MM.1S (cell line): ENCODE results near the gene MAD1L1.

Source experiments
- DNase-seq: peaks from one replicate; pipeline ENCODE4 v3.0.0-alpha.2; 2015
- H2AFZ ChIP-seq: fragments of 300-600 bp; sonication (generic); 2 replicates; pipeline ENCODE4 v1.6.0; 2016; ENCODE audit warnings: antibody characterized with exemption, low read length
- H3F3A ChIP-seq: fragments of 300-600 bp; sonication (generic); 2 replicates; pipeline ENCODE4 v1.6.1; 2016; ENCODE audit warnings: mild to moderate bottlenecking, antibody characterized with exemption, low read length, moderate library complexity, mixed read lengths; ENCODE audit not compliant: insufficient read depth
- H3K27ac ChIP-seq: fragments of 300-600 bp; sonication (generic); 2 replicates; pipeline ENCODE4 v1.5.1; 2016; ENCODE audit warnings: mild to moderate bottlenecking, low read length
- H3K27me3 ChIP-seq: fragments of 300-600 bp; sonication (generic); replicated peaks from 2 replicates; pipeline ENCODE4 v1.6.0; 2016; ENCODE audit warnings: low read length; ENCODE audit not compliant: insufficient read depth
- H3K36me3 ChIP-seq: fragments of 300-600 bp; sonication (generic); replicated peaks from 2 replicates; pipeline ENCODE4 v1.6.1; 2016; ENCODE audit warnings: mild to moderate bottlenecking, low read length, mixed read lengths; ENCODE audit not compliant: insufficient read depth
- H3K4me1 ChIP-seq: fragments of 300-600 bp; sonication (generic); 2 replicates; pipeline ENCODE4 v1.6.1; 2016; ENCODE audit warnings: low read length, mixed read lengths
- H3K4me2 ChIP-seq: fragments of 300-600 bp; sonication (generic); 2 replicates; pipeline ENCODE4 v1.6.0; 2016; ENCODE audit warnings: low read depth, low read length
- H3K4me3 ChIP-seq: fragments of 300-600 bp; sonication (generic); 2 replicates; pipeline ENCODE4 v1.5.1; 2016; ENCODE audit warnings: low read length, mixed read lengths
- H3K79me2 ChIP-seq: fragments of 300-600 bp; sonication (generic); 2 replicates; pipeline ENCODE4 v1.6.1; 2016; ENCODE audit warnings: mixed run types, low read length, mixed read lengths
- H3K9ac ChIP-seq: fragments of 300-600 bp; sonication (generic); 2 replicates; pipeline ENCODE4 v1.6.1; 2016; ENCODE audit warnings: low read length, mixed read lengths
- H3K9me2 ChIP-seq: fragments of 300-600 bp; sonication (generic); replicated peaks from 2 replicates; pipeline ENCODE4 v1.6.1; 2016; ENCODE audit warnings: mild to moderate bottlenecking, low read length, mixed read lengths; ENCODE audit not compliant: insufficient read depth
- H3K9me3 ChIP-seq: fragments of 300-600 bp; sonication (generic); replicated peaks from 2 replicates; pipeline ENCODE4 v1.6.1; 2016; ENCODE audit warnings: mild to moderate bottlenecking, low read length, mixed read lengths; ENCODE audit not compliant: insufficient read depth
- H4K20me1 ChIP-seq: fragments of 300-600 bp; sonication (generic); 2 replicates; pipeline ENCODE4 v1.6.1; 2016; ENCODE audit warnings: mild to moderate bottlenecking, low read length, moderate library complexity, mixed read lengths; ENCODE audit not compliant: insufficient read depth
- EZH2 ChIP-seq: fragments of 300-600 bp; sonication (generic); optimal IDR thresholded peaks from 2 replicates; pipeline ENCODE3; 2017; ENCODE audit warnings: low read depth, mild to moderate bottlenecking, antibody characterized with exemption, low read length, mixed read lengths
- EZH2phosphoT487 ChIP-seq: fragments of 300-600 bp; sonication (generic); IDR thresholded peaks from 2 replicates; pipeline ENCODE4 v1.6.1; 2018; ENCODE audit warnings: antibody characterized with exemption, low read length
- TF ChIP-seq, protein P1 (sequence below): fragments of 300-600 bp; sonication (generic); IDR thresholded peaks from 2 replicates; pipeline ENCODE4 v1.5.1; 2016; ENCODE audit warnings: antibody characterized with exemption, low read length, mixed read lengths

Gene MAD1L1

DNA sequence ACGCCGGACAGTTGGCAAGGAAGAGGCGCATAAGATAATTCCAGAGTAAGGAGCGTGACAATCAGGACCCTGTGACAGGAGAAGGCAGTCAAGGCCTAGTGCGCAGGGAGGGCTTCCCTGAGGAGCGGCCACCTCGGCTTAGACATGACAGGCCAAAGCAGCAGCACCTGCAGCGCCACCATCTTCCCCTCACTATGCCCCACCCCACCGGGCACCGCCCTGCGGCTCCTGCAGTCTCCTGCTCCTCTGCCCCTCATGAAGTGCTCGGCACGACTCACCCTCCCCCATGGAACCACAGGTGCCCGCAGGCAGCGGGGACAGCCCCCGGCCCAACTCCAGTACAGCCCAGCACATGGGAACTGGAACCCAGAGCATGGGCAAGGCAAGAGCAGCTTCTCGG is 11.8 kb downstream of the MAD1L1 start:
- H3K4me2 ChIP-seq = no peak overlapping the region
- no peak overlapping the region for H3K9ac ChIP-seq
- H3K79me2 ChIP-seq = peaks cover 2% of the 10 kb centered on the region; the same call in 1 of the 2 replicates
- TF ChIP-seq, protein P1, sequence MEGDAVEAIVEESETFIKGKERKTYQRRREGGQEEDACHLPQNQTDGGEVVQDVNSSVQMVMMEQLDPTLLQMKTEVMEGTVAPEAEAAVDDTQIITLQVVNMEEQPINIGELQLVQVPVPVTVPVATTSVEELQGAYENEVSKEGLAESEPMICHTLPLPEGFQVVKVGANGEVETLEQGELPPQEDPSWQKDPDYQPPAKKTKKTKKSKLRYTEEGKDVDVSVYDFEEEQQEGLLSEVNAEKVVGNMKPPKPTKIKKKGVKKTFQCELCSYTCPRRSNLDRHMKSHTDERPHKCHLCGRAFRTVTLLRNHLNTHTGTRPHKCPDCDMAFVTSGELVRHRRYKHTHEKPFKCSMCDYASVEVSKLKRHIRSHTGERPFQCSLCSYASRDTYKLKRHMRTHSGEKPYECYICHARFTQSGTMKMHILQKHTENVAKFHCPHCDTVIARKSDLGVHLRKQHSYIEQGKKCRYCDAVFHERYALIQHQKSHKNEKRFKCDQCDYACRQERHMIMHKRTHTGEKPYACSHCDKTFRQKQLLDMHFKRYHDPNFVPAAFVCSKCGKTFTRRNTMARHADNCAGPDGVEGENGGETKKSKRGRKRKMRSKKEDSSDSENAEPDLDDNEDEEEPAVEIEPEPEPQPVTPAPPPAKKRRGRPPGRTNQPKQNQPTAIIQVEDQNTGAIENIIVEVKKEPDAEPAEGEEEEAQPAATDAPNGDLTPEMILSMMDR = no peak
- TF ChIP-seq EZH2phosphoT487 (no peak), EZH2 (no peak)
- H3K4me3 ChIP-seq = no peak overlapping the region
- no peaks in the 10 kb centered on the region for H3K4me1 ChIP-seq
- no peak overlapping the region for H3K27ac ChIP-seq
- no peaks in the 10 kb centered on the region for H3K27me3 ChIP-seq
- no peaks in the 10 kb centered on the region for H3K36me3 ChIP-seq
- no peaks in the 10 kb centered on the region for H3K9me2 ChIP-seq
- no peaks in the 10 kb centered on the region for H4K20me1 ChIP-seq
- no peaks in the 10 kb centered on the region for H3K9me3 ChIP-seq
- DNase-seq = no peak
- no peaks in the 10 kb centered on the region for H3F3A ChIP-seq
- H2AFZ ChIP-seq = no peak overlapping the region

DNA sequence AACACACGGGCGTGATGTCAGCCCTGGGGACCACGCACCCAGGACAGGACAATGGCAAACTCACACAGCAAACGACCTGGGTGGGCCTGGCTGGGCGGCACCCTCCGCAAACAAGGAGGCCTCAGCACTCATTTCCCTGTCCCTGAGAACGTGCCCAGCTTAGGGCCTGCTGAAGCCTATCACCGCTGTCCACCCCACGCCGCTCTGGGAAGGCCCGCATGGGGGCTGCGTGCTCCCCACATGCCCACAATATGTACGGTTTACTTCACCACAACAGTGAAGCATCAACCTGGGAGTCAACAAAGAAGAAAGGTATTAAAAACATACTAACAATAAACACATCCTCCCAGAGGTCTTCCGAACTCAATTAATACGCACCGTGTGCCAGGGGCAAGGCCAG is 12.2 kb downstream of the MAD1L1 start:
- Histone ChIP-seq H4K20me1 (no peaks in the 10 kb centered on the region), H3K27ac (no peak overlapping the region), H3K4me3 (no peak overlapping the region), H3F3A (no peaks in the 10 kb centered on the region), H3K27me3 (no peaks in the 10 kb centered on the region), H3K79me2 (peaks cover 2% of the 10 kb centered on the region; the same call in 1 of the 2 replicates), H3K9me3 (no peaks in the 10 kb centered on the region), H3K9me2 (no peaks in the 10 kb centered on the region), H3K9ac (no peak overlapping the region), H2AFZ (no peak overlapping the region), H3K4me2 (no peak overlapping the region), H3K36me3 (no peaks in the 10 kb centered on the region), H3K4me1 (no peaks in the 10 kb centered on the region)
- no peak for DNase-seq
- TF ChIP-seq EZH2 = no peak
- TF ChIP-seq, protein P1 = no peak
- no peak for TF ChIP-seq EZH2phosphoT487

DNA sequence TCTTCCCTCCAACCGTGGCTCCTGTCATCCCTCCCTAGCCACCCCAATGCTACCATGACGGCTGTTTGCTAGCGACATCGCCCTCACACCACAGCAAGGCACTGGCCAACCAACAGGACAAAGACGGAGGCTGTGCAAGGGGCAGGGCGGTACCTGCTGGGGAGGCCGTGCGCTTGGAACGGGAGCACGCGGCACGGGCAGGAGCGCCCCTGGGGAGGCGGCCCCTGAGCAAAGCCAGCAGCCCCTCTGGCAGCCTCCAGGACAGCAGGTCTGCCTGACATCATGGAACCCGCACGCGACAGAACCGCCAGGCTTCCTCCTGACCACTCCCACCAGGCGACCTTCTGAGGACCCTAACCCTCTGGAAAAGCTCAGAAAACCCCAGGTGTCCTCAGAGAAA is 12.7 kb downstream of the MAD1L1 start:
- H4K20me1 ChIP-seq = no peaks in the 10 kb centered on the region
- no peak overlapping the region for H3K9ac ChIP-seq
- no peak for DNase-seq
- H3F3A ChIP-seq = no peaks in the 10 kb centered on the region
- peaks cover 2% of the 10 kb centered on the region; the same call in 1 of the 2 replicates for H3K79me2 ChIP-seq
- no peak overlapping the region for H3K4me2 ChIP-seq
- no peak overlapping the region for H3K27ac ChIP-seq
- H3K36me3 ChIP-seq = no peaks in the 10 kb centered on the region
- H3K4me1 ChIP-seq = no peaks in the 10 kb centered on the region
- no peak overlapping the region for H3K4me3 ChIP-seq
- no peak for TF ChIP-seq EZH2phosphoT487
- TF ChIP-seq EZH2 = no peak
- TF ChIP-seq, protein P1 = no peak
- no peaks in the 10 kb centered on the region for H3K27me3 ChIP-seq
- H2AFZ ChIP-seq = no peak overlapping the region
- H3K9me2 ChIP-seq = no peaks in the 10 kb centered on the region
- no peaks in the 10 kb centered on the region for H3K9me3 ChIP-seq
